NCI-H2029 treated with DMSO at 0.1 percent for 48 hours (cell line): Measurements from ENCODE around the gene NDUFA11.

Experiments
- DNase-seq: peaks from one replicate; lab custom pipeline; 2025; lab: John Stamatoyannopoulos, UW

Gene NDUFA11

DNA sequence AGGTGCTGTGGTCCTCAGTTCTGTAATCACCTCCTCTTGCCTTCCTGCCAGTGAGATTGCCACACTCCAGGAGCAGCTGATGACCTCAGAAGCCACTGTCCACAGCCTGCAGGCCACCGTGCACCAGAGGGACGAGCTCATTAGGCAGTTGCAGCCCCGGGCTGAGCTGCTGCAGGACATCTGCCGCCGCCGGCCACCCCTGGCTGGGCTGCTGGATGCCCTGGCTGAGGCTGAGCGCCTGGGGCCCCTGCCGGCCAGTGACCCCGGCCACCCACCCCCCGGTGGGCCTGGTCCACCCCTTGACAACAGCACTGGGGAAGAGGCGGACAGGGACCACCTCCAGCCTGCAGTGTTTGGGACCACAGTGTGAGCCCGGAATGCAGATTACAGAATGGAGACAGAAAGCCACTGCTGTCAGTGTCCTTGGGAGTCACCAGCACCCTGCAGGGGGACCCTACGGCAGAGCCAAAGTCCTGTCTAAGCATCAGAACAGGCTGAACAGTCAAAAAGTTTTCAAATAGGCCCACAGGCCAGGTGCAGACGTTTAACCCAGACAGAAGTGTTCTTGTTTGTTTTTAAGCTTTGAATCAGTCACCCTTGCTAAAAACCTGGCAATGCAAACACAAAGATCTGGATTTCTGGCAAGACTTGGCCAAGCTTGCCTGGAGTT lies 5.3 kb upstream of the NDUFA11 start:
- no peak for DNase-seq

DNA sequence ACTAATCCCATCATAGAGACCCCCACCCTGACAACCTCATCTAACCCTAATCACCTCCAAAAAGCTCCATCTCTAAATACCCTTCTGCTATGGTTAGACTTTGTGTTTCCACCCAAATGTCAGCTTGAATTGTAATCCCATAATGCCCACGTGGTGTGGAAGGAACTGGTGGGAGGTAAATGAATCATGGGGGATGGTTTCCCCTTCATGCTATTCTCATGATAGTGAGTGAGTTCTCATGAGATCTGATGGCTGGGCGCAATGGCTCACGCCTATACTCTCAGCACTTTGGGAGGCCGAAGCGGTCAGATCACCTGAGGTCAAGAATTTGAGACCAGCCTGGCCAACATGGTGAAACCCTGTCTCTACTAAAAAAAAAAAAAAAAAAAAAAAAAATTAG lies 3.7 kb upstream of the NDUFA11 start:
- DNase-seq: no peak

DNA sequence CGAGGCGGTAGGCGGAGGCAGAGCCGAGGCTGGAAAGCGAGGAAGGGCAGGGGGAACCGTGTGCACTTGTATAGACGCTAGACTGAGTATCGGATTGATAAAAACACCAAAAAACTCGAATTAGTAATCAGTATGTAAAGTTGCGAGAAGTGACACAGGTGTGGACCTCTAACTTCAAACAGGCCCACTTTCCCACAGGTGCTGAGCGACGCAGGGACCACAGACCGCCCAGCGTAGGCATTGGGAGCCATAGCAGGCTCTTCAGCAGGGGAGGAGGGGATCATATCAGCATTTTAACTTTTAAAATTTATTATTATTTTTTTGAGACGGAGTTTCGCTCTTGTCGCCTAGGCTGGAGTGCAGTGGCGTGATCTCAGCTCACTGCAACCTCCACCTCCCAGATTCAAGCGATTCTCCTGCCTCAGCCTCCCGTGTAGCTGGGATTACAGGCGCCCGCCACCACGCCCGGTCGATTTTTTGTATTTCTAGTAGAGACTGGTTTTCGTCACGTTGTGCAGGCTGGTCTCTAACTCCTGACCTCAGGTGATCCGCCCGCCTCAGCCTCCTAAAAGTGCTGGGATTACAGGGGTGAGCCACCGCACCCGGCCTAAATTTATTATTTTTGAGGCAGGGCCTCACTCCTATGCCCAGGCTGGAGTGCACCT lies 1.7 kb upstream of the NDUFA11 start:
- DNase-seq: no peak

DNA sequence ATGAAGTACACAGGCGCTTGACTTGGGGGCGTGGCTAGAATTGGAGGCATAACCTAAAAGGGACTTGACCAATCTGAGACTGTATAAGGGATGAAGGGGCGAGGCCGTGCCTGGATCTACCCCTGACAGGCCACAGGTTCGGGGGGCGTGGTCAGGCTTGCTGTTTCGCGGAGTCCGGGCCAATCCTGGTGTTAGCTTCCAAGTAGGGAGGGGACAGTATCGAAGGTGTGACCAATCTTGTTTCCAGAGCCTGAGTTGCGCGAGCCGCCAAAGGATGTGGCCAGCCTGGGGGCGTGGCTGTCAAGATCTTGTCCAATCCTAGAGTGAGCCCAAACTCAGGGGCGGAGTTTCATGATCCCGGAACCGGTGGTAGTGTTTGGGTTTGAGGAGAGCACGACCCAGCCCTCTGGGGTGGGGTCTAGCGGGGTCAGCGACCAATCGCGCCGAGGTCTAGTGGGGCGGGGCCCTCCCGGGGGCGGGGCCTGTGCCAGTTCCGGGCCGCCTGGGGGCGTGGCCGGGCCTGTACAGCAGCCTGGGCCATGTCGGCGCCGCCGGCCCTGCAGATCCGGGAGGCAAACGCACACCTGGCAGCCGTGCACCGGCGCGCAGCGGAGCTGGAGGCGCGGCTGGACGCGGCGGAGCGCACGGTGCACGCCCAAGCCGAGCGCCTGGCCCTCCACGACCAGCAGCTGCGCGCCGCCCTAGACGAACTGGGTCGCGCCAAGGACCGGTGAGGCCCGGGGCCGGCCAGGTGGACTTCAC lies 943 bp upstream of the NDUFA11 start, which contains the start of gene VMAC:
TSS of gene VMAC (plus strand) at position 521 of the 762 bp plus-strand sequence. CDS start at position 540, 19 bp downstream.
- peak; percentile 99 for DNase-seq

DNA sequence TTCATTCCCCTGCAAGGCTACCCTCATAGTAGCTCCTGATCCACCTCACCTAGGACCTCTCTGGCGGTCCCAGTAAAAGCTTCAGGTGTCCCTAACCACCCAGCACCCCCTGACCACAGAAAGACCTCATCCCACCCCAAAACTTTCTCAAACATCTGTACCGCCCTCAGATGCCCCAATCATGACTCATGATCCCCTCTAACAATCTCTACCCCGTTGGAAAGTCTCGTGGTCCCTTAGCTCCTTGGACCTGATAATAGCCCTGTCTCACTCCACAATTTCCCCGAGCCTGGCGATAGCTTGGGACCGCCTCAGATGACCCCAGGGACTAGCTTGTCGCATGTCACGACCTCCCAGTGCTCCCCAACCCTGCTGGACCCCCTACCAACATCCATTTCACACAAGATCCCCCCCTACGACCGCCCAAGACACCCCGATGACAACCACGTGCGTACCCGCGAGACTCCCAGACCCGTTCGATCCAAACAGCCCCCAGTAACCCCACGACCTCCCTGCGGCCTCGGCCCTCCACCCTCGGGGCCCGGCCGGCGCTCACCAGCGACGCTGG lies 450 bp downstream of the NDUFA11 start:
- no peak for DNase-seq

DNA sequence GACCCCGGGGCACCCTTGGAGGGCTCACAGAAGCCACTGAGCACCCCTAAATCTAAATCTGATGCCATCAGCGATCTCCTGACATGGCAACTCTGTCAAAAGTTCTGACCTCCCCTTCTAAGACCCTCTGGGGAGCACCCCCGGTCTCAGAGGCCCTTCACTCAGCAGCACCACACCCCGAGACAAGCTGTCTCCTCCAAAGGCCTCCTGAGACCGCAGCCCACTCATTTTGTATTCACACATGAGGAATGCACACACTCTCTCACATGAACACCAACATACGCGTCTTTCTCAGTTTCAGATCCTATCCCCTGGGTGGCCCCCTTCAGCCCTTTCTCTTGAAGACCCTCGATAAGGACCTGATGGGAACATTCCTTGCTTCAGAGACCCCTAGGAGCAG lies 2.6 kb downstream of the NDUFA11 start:
- no peak for DNase-seq

DNA sequence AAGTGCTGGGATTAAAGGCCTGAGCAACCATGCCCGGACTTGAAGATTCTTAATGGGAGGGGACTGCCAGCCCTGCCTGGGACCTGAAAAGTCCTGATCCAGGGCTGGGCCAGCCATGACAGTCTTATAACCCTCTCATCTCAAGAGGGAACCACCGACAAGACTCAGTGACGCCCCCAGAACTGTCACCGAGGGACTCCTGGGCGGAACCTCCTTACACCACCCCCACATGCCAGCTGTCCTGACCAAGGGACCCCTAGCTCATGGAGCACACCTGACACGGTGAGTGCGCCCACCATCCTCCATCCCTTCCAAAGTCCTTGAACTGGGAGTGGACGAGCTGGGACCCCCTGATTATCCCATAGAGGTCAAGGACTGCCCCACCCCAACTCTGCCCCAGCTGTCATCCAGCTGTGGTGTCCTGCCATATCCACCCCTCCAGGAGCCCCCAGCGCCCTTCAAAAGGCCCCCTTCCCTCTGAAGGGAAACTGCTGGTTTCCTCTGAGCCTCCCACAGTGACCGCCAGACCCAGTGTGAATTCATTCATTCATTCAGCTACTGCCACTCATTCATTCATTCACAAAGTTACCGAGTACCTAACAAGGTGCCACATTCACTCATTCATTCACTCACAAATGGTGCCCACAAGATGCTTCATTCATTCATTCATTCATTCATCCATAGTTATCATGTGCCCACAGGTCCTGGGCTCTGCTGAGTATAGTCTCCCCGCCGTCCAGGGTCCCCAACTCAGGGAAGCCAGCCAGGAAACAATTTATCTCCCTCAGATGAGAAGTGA lies 3.7 kb downstream of the NDUFA11 start:
- no peak for DNase-seq

DNA sequence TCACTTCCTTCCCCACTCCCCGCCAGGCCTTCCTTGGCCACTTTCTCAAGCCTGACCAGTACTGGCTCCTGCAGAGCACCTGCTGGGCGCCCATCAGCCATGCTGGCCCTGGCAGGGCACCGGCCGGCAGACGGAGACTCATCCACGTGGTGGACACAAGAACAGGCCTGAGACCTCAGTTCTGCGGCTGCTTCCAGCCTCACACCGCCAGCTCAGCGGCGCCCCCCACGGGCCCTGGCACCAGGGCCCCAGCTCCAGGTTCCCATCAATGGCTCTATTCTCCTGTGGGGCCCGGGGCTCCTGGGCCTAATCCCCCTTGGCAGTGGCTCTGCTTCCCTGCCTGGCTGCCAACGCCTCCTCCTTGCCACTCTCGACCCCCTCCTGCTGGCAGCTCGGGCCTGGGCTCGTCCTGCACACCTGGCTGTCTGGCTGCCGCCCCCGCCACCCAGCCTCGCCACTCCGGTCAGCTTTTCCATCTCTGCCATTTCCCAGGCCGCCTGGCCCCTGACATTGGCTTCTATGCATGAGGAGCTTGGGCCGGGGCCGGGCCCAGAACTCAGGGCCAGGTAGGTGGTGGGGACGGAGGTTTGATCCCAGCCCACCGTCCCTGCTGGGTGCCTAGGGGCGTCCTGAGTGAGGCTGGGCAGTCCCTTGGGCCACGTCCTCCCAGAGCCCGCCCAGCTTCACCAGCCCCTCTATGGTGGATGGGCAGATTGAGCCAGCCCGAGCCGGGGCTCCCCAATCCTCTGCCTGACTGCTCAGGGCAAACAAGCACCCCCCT lies 6.2 kb downstream of the NDUFA11 start:
- DNase-seq: no peak

DNA sequence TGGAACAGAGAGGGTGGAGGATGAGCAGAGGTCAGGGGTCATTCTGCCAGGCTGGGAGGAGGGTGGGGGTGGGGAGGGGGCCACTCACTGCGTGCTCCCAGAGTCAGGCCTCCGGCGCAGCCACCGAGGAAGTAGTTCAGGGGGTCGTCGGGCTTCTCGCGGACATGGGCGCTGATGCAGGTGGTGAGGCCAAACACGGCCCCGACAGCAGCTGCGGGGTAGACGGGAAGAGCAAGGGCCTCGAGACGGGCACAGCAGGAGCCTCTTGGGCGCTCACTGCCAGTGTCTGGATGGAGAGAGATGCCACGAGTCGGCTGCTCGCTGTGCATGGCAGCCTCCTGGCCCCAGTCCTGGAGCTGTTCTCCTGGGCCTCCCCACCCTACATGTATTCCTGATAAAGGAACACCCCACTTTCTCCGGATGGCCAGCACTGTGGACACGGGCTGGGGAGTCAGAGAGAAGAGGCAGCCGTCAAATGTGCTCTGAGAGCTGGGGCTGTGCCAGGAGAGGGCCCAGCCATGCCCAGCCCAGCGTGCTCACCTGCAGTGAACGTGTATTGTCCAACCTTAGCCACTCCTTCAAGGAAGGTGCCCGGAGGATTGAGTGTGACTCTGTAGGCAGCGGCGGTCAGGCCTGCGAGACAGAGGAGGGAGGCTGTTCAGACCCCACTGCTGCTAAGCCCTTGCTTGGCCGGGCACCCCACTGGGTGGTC lies 7.1 kb downstream of the NDUFA11 start:
- DNase-seq: no peak

DNA sequence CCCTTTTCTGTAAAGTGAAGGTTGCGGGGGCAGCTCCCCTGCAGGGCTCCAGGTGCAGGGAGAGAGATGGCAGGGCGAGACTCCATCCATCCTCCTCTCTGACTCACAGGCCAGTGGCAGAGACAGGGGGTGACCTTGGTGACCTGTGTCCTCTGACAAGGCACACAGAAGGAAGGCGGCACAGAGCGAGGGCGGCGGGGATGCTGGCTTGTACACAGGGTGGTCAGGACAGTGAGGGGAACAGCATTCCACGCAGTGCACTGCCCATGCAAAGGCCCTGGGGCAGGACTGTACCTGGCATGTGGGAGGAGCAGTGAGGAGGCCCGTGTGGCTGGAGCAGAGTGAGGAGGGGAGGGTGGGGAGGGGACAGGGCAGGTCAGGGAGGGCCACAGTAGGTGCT lies 7.7 kb downstream of the NDUFA11 start:
- DNase-seq: no peak

DNA sequence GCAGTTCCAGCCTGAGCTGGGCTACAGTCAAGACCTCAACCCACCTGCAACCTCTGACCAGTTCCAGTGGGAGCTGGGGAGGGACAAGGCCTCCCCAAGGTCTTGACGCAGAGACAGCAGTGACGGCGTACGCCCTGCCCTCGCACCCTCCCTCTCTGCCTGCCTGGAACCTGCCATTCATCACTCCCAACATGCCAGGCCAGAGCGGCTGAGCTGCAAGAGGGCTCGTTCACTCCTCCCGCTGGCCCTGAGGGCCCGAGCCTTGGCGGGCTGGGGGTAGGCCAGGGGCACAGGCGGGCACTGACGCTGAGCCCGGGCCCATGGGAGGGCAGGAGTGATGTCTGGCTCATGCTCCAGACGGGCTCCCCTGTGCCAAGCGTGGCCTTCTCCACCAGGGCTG lies 8.2 kb downstream of the NDUFA11 start:
- no peak for DNase-seq

DNA sequence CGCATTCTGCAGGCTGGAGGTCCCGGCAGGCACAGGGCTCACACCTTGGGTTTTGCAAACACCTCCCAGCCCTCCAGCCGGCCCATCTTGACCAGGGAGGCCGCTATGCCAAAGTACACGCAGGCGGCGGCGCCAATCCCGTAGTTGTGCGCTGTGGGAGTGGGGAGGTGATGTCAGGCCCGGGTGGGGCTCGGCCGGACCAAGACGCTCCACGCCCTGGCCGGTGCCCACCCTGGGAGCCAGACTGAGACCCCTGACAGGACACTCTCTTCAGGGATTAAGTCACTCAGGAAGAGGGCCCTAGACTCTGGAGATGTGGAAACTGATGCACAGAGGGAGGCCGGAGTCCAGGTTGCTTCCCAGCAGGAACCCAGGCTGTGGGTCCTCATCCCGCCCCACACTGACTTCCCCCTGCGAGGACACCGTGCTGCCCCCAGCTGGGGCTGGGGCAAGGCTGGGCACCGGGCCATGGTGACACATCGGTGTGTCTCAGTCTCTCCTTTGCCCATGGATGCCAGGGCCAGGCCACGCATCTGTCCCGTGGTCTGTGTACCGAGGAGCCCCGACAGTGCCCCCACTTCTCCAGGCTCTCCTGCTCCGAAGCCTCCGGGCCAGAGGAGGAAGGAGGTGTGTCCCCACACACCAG lies 8.8 kb downstream of the NDUFA11 start:
- DNase-seq: no peak

DNA sequence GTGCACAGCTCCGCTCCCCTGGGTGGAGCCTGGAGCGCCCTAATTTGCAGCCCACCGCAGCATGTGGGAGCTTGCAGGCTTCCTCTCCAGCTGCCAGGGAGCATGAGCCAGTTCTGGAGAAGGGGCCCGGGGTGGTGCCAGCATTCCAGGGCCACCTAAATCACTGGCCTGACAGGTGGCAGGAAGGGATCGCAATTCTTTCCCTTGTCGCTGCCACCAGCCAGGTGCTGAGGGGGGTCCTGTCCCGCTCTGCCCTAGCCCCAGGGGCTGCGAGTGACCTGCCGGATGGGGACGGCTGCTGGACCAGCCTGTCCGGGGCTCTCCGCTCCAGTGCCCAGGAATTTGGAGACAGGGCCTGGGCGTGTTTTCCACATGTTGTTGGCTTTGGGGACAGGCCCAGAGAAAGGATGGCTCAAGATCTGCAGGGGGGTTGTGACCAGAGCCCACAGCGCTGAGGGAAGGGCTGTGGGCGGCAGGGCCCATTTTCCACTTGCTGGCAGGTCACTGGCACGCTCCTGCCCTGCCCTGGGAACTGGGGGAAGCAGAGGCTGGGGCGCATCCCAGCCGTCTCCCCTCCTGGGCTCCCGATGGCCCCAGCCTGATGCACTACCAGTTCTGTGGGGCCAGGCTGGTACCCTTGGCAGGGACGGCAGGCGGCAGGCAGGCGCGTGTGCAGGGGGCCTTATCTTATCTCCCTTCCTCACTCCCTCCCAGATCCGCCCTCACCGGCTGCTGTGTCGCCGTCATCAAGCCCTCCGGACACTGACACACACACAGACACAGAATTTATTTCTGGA lies 9.5 kb downstream of the NDUFA11 start:
- no peak for DNase-seq

DNA sequence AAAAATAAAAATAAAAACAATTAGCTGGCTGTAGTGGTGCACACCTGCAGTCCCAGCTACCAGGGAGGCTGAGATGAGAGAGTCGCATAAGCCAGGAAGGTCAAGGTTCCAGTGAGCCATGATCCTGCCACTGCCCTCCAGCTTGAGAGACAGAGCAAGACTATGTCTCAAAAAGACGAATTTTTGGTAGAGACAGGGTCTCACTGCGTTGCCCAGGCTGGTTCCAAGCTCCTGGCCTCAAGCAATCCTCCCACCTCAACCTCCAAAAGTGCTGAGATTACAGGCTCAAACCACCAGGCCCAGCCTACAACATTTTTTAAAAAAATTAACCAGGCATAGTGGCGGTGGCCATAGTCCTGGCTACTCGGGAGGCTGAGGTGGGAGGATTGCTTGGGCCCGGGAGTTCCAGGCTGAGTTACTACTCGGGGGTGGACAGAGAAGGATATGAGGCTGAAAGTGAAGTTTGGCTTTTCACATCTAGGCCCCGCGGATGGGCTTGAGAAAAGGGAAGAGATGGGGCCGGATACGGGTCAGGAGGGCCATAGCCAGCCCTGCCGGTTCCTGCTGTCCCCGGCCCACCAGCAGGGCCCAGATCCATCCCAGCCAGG lies 10.2 kb downstream of the NDUFA11 start:
- no peak for DNase-seq

DNA sequence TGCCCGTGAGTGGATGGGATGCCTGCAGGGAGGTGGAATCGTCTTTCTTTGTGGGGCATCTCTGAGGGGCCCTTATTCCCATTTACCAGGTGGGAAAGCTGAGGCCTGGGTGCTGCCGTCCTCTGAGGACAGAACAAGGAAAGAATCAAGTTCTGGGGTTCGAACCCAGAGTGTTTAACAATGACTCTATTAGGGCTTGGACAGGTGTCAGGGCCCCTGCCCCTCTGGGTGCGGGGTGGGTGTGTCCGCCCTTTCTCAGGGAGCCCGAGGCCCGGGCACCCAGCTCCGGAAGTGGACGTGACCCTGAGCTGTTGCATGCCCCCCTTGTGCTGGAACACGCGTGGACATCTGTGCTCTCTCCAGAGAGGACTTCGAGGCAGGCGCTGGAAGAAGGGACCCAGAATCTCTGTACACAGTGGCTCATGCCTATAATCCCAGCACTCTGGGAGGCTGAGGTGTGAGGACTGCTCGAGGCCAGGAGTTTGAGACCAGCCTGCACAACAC lies 10.8 kb downstream of the NDUFA11 start:
- no peak for DNase-seq

DNA sequence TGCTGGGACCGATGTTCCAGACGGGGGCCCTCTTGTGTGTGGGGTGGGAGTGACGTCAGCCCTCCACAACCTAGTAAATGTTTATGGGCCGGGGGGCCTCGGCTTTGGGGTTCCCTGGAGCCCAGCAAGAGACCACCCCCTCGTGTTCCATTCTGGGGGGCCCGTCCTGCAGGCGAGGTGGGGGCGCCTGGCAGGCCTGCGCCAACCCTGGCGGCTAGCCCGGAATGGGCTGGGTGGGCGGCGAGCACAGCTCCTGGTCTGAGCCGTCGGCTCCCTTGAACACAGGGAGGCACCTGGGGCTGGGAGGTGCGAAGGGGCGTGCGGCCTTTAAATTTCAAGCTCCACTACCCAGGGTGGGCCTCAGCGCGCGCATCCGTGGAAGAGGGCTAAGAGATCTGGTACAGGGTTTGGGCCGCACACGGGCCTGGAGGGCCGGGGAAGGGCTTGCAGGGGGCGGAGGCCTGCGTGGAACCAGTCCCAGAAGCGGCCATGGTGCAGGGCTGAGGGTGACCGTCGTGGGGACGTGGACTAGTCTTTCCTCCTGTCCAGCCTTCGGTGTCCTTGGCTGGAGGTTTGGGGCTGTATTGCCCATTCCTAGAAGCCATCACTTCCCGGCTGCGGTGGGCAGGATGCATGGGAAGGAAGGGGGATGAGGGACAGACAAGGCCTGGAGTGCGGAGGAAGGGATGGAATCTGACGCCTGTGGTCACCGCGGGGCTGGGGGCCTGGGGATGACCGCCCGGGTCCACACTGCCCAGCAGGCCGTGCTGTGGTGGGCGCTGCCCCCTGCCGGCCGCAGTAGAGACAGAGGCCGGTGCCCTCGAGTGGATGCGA lies 11.4 kb downstream of the NDUFA11 start:
- no peak for DNase-seq

DNA sequence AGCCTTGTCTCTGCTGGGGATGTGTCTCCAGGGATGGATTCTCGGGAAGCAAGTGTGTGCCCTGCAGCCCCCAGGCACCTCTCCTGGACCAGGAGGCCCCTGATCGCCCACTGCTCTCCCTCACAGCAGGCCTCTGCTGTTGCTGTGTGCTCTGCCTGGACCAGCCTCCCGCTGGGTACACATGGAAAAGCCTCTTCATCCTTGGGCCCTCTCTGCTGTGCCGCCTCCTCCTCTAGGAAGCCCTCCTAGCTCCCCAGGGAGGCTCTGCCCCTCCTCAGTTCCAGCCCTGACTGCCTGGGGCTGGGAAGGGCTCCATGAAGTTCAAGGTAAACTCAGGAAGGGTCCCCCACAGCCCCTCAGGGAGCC lies 12.0 kb downstream of the NDUFA11 start:
- no peak for DNase-seq

DNA sequence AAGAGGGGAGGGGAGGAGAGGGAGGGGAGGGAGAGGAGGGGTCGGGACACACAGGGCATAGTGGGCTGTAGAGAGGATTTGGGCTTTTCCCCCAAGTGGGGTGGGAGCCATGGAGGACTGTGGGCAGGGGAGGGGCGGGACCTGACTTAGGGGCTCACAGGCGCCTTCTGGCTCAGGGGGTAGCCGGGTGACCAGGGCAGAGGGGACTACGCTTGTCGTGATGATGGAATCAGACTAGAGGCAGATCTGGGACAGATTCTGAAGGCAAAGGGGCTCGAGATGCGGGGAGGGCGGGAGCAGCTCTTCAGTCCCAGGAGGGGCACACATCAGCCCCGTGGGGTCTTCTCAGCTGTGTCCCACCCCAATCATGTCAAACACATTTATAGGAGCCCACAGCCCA lies 13.5 kb downstream of the NDUFA11 start:
- no peak for DNase-seq
